Measurements from ENCODE around the gene ARL4D. TPM values are rescaled to one million over a fixed set of nuclear protein-coding genes. Genes with fewer than 3 reads are reported as not detected.

The ARL4D gene
- total RNA-seq, 1 experiment from 2014 or later: 8.8 TPM

GRCh38 chr17:43430936-43431713 lies 32.3 kb downstream of the ARL4D start:
- Histone ChIP-seq H3K4me2 (0 out of 2 replicates have a peak overlapping the region, but pooled peaks have one; percentile 8), H2AFZ (peak overlapping the region; percentile 45; the same call in 1 of the 2 replicates), H3K4me3 (no peak overlapping the region), H3K9me2 (ENCODE audit: insufficient read depth) (no peaks in the 10 kb centered on the region), H3K4me1 (replicated peaks; ENCODE audit: insufficient read depth) (peaks cover 12% of the 10 kb centered on the region), H3K27ac (no peak overlapping the region), H3K27me3 (ENCODE audit: insufficient read depth, low read depth) (no peaks in the 10 kb centered on the region), H3F3A (ENCODE audit: insufficient read depth, low read depth) (peaks cover under 1% of the 10 kb centered on the region; the same call in 1 of the 2 replicates), H3K9me3 (ENCODE audit: insufficient read depth, low read depth) (no peaks in the 10 kb centered on the region), H3K79me2 (ENCODE audit: low read depth) (no peaks in the 10 kb centered on the region), H3K36me3 (ENCODE audit: low read depth) (no peaks in the 10 kb centered on the region), H4K20me1 (ENCODE audit: insufficient read depth) (no peaks in the 10 kb centered on the region)
- no peak for TF ChIP-seq CTCF (conservative IDR thresholded peaks at IDR 0.05)
- intact Hi-C loops (cut with micrococcal nuclease; ENCODE audit: unreplicated experiment): loop anchor here (5.0 kb wide), 1 partner anchor 36 kb away; no protein-coding TSS in a partner anchor
- BruUV-seq (replicated peaks): no TSS peak
- ChIA-PET POLR2A (ENCODE audit: unreplicated experiment) (no interaction called here), CTCF (interaction anchor here (1.1 kb wide), 1 partner anchor 9 kb away, joined by 6 read pairs; no protein-coding TSS in a partner anchor)
- peak; percentile 41 to 53 for DNase-seq

GRCh38 chr17:43431714-43432523 lies 33.1 kb downstream of the ARL4D start:
- no TSS peak for BruUV-seq (replicated peaks)
- H3K27ac ChIP-seq: no peak overlapping the region
- POLR2A ChIA-PET (ENCODE audit: unreplicated experiment): interaction anchor here (0.6 kb wide), 1 partner anchor 64 kb away, joined by 5 read pairs; no protein-coding TSS in a partner anchor

More at GRCh38 chr17:43431714-43432523, 33.1 kb downstream of the ARL4D start:
- H4K20me1 ChIP-seq (ENCODE audit: insufficient read depth): no peaks in the 10 kb centered on the region
- no peaks in the 10 kb centered on the region for H3K9me2 ChIP-seq (ENCODE audit: insufficient read depth)
- no peaks in the 10 kb centered on the region for H3K36me3 ChIP-seq (ENCODE audit: low read depth)
- DNase-seq: no peak
- intact Hi-C loops (cut with micrococcal nuclease; ENCODE audit: unreplicated experiment): loop anchor here (5.0 kb wide), 1 partner anchor 35 kb away; no protein-coding TSS in a partner anchor
- H3K27me3 ChIP-seq (ENCODE audit: insufficient read depth, low read depth): no peaks in the 10 kb centered on the region
- H3K4me3 ChIP-seq: no peak overlapping the region
- H3K4me2 ChIP-seq: no peak overlapping the region
- TF ChIP-seq EZH2 (IDR thresholded peaks at IDR 0.05; ENCODE audit: low read depth) (no peak), CTCF (conservative IDR thresholded peaks at IDR 0.05) (no peak)
- no peaks in the 10 kb centered on the region for H3K9me3 ChIP-seq (ENCODE audit: insufficient read depth, low read depth)
- peaks cover 3% of the 10 kb centered on the region; the same call in 1 of the 2 replicates for H3F3A ChIP-seq (ENCODE audit: insufficient read depth, low read depth)
- no peak overlapping the region for H2AFZ ChIP-seq
- no peaks in the 10 kb centered on the region for H3K79me2 ChIP-seq (ENCODE audit: low read depth)
- CTCF ChIA-PET: interaction anchor here (1.1 kb wide), 1 partner anchor 10 kb away, joined by 6 read pairs; no protein-coding TSS in a partner anchor
- peaks cover 19% of the 10 kb centered on the region for H3K4me1 ChIP-seq (replicated peaks; ENCODE audit: insufficient read depth)
